Endothelial cell of umbilical vein (primary cell): ENCODE measurements around the gene MINDY3.

ENCODE experiments used
- EZH2 ChIP-seq: IDR thresholded peaks from 2 replicates; pipeline ENCODE4 v1.6.1; 2012; ENCODE audit warnings: borderline replicate concordance, low read depth, mild to moderate bottlenecking, moderate library complexity, low read length, inconsistent platforms; ENCODE audit not compliant: severe bottlenecking
- FOS ChIP-seq: IDR thresholded peaks from 2 replicates; pipeline ENCODE4 v1.6.1; 2011; ENCODE audit warnings: mild to moderate bottlenecking, low read length, moderate library complexity, borderline replicate concordance; ENCODE audit not compliant: insufficient read depth
- POLR2A ChIP-seq: IDR thresholded peaks from 2 replicates; pipeline ENCODE4 v1.6.1; 2012; ENCODE audit warnings: low read depth, mild to moderate bottlenecking, control low read depth, low read length
- TF ChIP-seq, protein P1 (sequence below), 2 donors: IDR thresholded peaks; 1 replicate in 1 of 2; 2 replicates in 1 of 2; pipeline ENCODE4 v1.5.1; 2011; ENCODE audit warnings: low read length in 2 of 2, mild to moderate bottlenecking in 2 of 2, moderate library complexity in 2 of 2, control low read depth in 1 of 2, inconsistent platforms in 1 of 2, low read depth in 1 of 2; ENCODE audit not compliant: insufficient read depth in 1 of 2; ENCODE audit errors: extremely low read depth in 1 of 2

GRCh38 chr10:15868006-15868405 is 7.7 kb upstream of the MINDY3 start:
- TF ChIP-seq, protein P1, sequence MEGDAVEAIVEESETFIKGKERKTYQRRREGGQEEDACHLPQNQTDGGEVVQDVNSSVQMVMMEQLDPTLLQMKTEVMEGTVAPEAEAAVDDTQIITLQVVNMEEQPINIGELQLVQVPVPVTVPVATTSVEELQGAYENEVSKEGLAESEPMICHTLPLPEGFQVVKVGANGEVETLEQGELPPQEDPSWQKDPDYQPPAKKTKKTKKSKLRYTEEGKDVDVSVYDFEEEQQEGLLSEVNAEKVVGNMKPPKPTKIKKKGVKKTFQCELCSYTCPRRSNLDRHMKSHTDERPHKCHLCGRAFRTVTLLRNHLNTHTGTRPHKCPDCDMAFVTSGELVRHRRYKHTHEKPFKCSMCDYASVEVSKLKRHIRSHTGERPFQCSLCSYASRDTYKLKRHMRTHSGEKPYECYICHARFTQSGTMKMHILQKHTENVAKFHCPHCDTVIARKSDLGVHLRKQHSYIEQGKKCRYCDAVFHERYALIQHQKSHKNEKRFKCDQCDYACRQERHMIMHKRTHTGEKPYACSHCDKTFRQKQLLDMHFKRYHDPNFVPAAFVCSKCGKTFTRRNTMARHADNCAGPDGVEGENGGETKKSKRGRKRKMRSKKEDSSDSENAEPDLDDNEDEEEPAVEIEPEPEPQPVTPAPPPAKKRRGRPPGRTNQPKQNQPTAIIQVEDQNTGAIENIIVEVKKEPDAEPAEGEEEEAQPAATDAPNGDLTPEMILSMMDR (IDR thresholded peaks at IDR 0.05; ENCODE audit: extremely low read depth in 1 of 2, insufficient read depth in 1 of 2, low read depth in 1 of 2, low read length in 2 of 2) = no peak
- TF ChIP-seq EZH2 (no peak), POLR2A (no peak), FOS (no peak)
